Nephron progenitor cell (in vitro differentiated cells): ENCODE results near the gene EFNA4.
A peak's percentile ranks its signal among the peaks of the same experiment; 100 is the strongest.

Experiments
- DNase-seq: peaks from one replicate; pipeline ENCODE4 v3.0.0; 2021
- H3K27ac Mint-ChIP-seq: 2 replicates; pipeline ENCODE4 v1.8.0; 2021; ENCODE audit warnings: mild to moderate bottlenecking, moderate library complexity, mixed read lengths
- H3K27me3 Mint-ChIP-seq: 2 replicates; pipeline ENCODE4 v1.8.0; 2021; ENCODE audit warnings: mild to moderate bottlenecking, low read depth, mixed read lengths; ENCODE audit not compliant: poor library complexity
- H3K36me3 Mint-ChIP-seq: 2 replicates; pipeline ENCODE4 v1.8.0; 2021; ENCODE audit warnings: low read depth, mixed read lengths
- H3K4me1 Mint-ChIP-seq: 2 replicates; pipeline ENCODE4 v1.8.0; 2021; ENCODE audit warnings: mixed read lengths
- H3K4me3 Mint-ChIP-seq: 2 replicates; pipeline ENCODE4 v1.8.0; 2021; ENCODE audit warnings: mild to moderate bottlenecking, moderate library complexity, mixed read lengths
- H3K9me3 Mint-ChIP-seq: 2 replicates; pipeline ENCODE4 v1.8.0; 2021; ENCODE audit warnings: mild to moderate bottlenecking, moderate library complexity, mixed read lengths
- CTCF ChIP-seq: fragments of 200-600 bp; sonication (generic); IDR thresholded peaks from 2 replicates; pipeline ENCODE4 v1.5.0; 2021; ENCODE audit warnings: antibody characterized with exemption

EFNA4 gene

GRCh38 chr1:155070158-155070621 is 6.7 kb downstream of the EFNA4 start:
- Mint-ChIP-seq H3K4me1 (peaks cover 58% of the 10 kb centered on the region), H3K4me3 (peak overlapping the region; percentile 78), H3K27ac (no peak overlapping the region), H3K9me3 (no peaks in the 10 kb centered on the region), H3K36me3 (peaks cover 21% of the 10 kb centered on the region), H3K27me3 (peaks cover 18% of the 10 kb centered on the region)
- no peak for TF ChIP-seq CTCF
- DNase-seq = no peak

- H3K36me3 Mint-ChIP-seq = peaks cover 20% of the 10 kb centered on the region
- TF ChIP-seq CTCF = peak; percentile 62
- H3K4me3 Mint-ChIP-seq = peak overlapping the region; percentile 78
- H3K4me1 Mint-ChIP-seq = peaks cover 63% of the 10 kb centered on the region
- peak; percentile 88 for DNase-seq
- H3K27ac Mint-ChIP-seq = no peak overlapping the region
- no peaks in the 10 kb centered on the region for H3K9me3 Mint-ChIP-seq
- peaks cover 16% of the 10 kb centered on the region for H3K27me3 Mint-ChIP-seq
Measured at GRCh38 chr1:155070721-155071569, 7.4 kb downstream of the EFNA4 start.

GRCh38 chr1:155071701-155072100 is 8.2 kb downstream of the EFNA4 start:
- H3K4me3 Mint-ChIP-seq = peak overlapping the region; percentile 78
- peaks cover 13% of the 10 kb centered on the region for H3K27me3 Mint-ChIP-seq
- H3K36me3 Mint-ChIP-seq = peaks cover 12% of the 10 kb centered on the region
- DNase-seq = peak; percentile 64
- no peaks in the 10 kb centered on the region for H3K9me3 Mint-ChIP-seq
- H3K4me1 Mint-ChIP-seq = peaks cover 61% of the 10 kb centered on the region
- H3K27ac Mint-ChIP-seq = peak overlapping the region; percentile 64
- TF ChIP-seq CTCF = no peak

GRCh38 chr1:155072531-155073289 is 9.2 kb downstream of the EFNA4 start:
- no peaks in the 10 kb centered on the region for H3K9me3 Mint-ChIP-seq
- H3K4me3 Mint-ChIP-seq = no peak overlapping the region

More at GRCh38 chr1:155072531-155073289, 9.2 kb downstream of the EFNA4 start:
- H3K27me3 Mint-ChIP-seq = peaks cover 16% of the 10 kb centered on the region
- no peak for TF ChIP-seq CTCF
- no peak for DNase-seq
- H3K4me1 Mint-ChIP-seq = peaks cover 63% of the 10 kb centered on the region
- H3K27ac Mint-ChIP-seq = no peak overlapping the region
- H3K36me3 Mint-ChIP-seq = peaks cover 2% of the 10 kb centered on the region
